GM12878 (cell line): ENCODE measurements around the gene GRIN2A. TPM values are rescaled to one million over a fixed set of nuclear protein-coding genes. Genes with fewer than 3 reads are reported as not detected.

ENCODE experiments used
- ATAC-seq: fragments of 200-7000 bp; cut with Tn5 transposase; 3 replicates; pipeline ENCODE4 v1.9.1; 2020; ENCODE audit warnings: mild to moderate bottlenecking, moderate library complexity
- BruUV-seq: library from RNA; stranded (reverse); fragments of 400-500 nt; replicated peaks from 2 replicates; lab custom pipeline; 2021; lab: Mats Ljungman, UMichigan
- CTCF ChIA-PET: fragments of 300-600 bp; sonication (Branson Sonifier 250); formaldehyde crosslinking; extraction: SDS; loops from one replicate; lab custom pipeline; 2021; ENCODE audit warnings: inconsistent platforms; lab: Yijun Ruan, JAX
- POLR2A ChIA-PET: fragments of 350-600 bp; formaldehyde crosslinking; extraction: SDS; loops from one replicate; lab custom pipeline; 2021; ENCODE audit warnings: inconsistent platforms; lab: Charles Lee
- RAD21 ChIA-PET: fragments of 300-600 bp; sonication (Branson Sonifier 250); formaldehyde crosslinking; loops from one replicate; lab custom pipeline; 2023; ENCODE audit warnings: antibody characterized with exemption; ENCODE audit not compliant: unreplicated experiment; lab: Charles Lee
- SMC1A ChIA-PET: fragments of 300-600 bp; sonication (Branson Sonifier 250); formaldehyde crosslinking; loops from one replicate; lab custom pipeline; 2023; ENCODE audit not compliant: unreplicated experiment, uncharacterized antibody; lab: Charles Lee
- DNase-seq: peaks from one replicate; pipeline ENCODE4 v3.0.0-alpha.2; 2011; ENCODE audit warnings: low read depth, low spot score
- FAIRE-seq: peaks from 3 replicates; lab custom pipeline; 2011; peaks lifted over from hg19 to GRCh38; lab: Jason Lieb, UNC
- H2AFZ ChIP-seq: 2 replicates; pipeline ENCODE4 v1.6.0; 2011; ENCODE audit warnings: low read depth, low read length, control low read depth; ENCODE audit not compliant: control insufficient read depth
- H3K27ac ChIP-seq: 2 replicates; pipeline ENCODE4 v1.5.1; 2011; ENCODE audit warnings: control low read depth; ENCODE audit not compliant: control insufficient read depth, insufficient read depth
- H3K27me3 ChIP-seq, 2 experiments: replicated peaks in 1 of 2; 2 replicates each; pipeline versions ENCODE4 v1.6.0 to v1.6.1; 2011; ENCODE audit warnings: low read length in 1 of 2; ENCODE audit not compliant: control insufficient read depth in 2 of 2, insufficient read depth in 2 of 2
- H3K36me3 ChIP-seq, 2 experiments: 2 replicates each; pipeline ENCODE4 v1.5.1; 2011; ENCODE audit warnings: low read length in 1 of 2; ENCODE audit not compliant: control insufficient read depth in 2 of 2, insufficient read depth in 2 of 2
- H3K4me1 ChIP-seq: 2 replicates; pipeline ENCODE4 v1.6.1; 2011; ENCODE audit warnings: mild to moderate bottlenecking, low read length, moderate library complexity, mixed read lengths; ENCODE audit not compliant: control insufficient read depth, insufficient read depth
- H3K4me2 ChIP-seq: 2 replicates; pipeline ENCODE4 v1.6.0; 2011; ENCODE audit warnings: control low read depth; ENCODE audit not compliant: control insufficient read depth, insufficient read depth
- H3K4me3 ChIP-seq: fragments of 200-600 bp; sonication (generic); 2 replicates; pipeline ENCODE4 v1.5.1; 2016
- H3K79me2 ChIP-seq: 2 replicates; pipeline ENCODE4 v1.6.0; 2011; ENCODE audit warnings: low read length; ENCODE audit not compliant: control insufficient read depth, insufficient read depth
- H3K9ac ChIP-seq: 2 replicates; pipeline ENCODE4 v1.8.0; 2011; ENCODE audit warnings: low read length, control low read depth, mixed read lengths; ENCODE audit not compliant: control insufficient read depth, insufficient read depth
- H3K9me3 ChIP-seq: replicated peaks from 3 replicates; pipeline ENCODE4 v1.5.1; 2011; ENCODE audit warnings: mild to moderate bottlenecking, low read length; ENCODE audit not compliant: control insufficient read depth, insufficient read depth
- H4K20me1 ChIP-seq: 2 replicates; pipeline ENCODE4 v1.6.0; 2011; ENCODE audit not compliant: control insufficient read depth, insufficient read depth
- CREM ChIP-seq: IDR thresholded peaks from 2 replicates; pipeline ENCODE4 v1.6.1; 2014; ENCODE audit warnings: antibody characterized with exemption, low read depth
- FOXK2 ChIP-seq: fragments of 450-650 bp; IDR thresholded peaks from 2 replicates; pipeline ENCODE4 v1.6.1; 2017; ENCODE audit warnings: mild to moderate bottlenecking, moderate library complexity
- GABPA ChIP-seq: IDR thresholded peaks from 2 replicates; pipeline ENCODE4 v1.6.1; 2014; ENCODE audit warnings: antibody characterized with exemption, low read depth, mild to moderate bottlenecking, inconsistent platforms
- IKZF2 ChIP-seq, 2 experiments: fragments of 450-650 bp; IDR thresholded peaks; 2 replicates each; pipeline ENCODE4 v1.6.1; 2017; ENCODE audit warnings: mild to moderate bottlenecking in 2 of 2, moderate library complexity in 2 of 2
- MEF2A ChIP-seq: IDR thresholded peaks from 2 replicates; pipeline ENCODE4 v1.6.1; 2011; ENCODE audit warnings: low read depth, mild to moderate bottlenecking, low read length, moderate library complexity; ENCODE audit not compliant: insufficient read depth
- NR2C2 ChIP-seq: IDR thresholded peaks from 2 replicates; pipeline ENCODE4 v1.6.1; 2011; ENCODE audit warnings: borderline replicate concordance, low read depth; ENCODE audit not compliant: control insufficient read depth, insufficient read length
- SMARCA5 ChIP-seq: fragments of 450-650 bp; IDR thresholded peaks from 2 replicates; pipeline ENCODE4 v1.6.1; 2017; ENCODE audit warnings: mild to moderate bottlenecking
- SREBF1 ChIP-seq: IDR thresholded peaks from 2 replicates; pipeline ENCODE4 v1.6.1; 2012; ENCODE audit warnings: mild to moderate bottlenecking, low read length
- USF1 ChIP-seq: IDR thresholded peaks from 2 replicates; pipeline ENCODE4 v1.6.1; 2011; ENCODE audit warnings: borderline replicate concordance, low read depth, mild to moderate bottlenecking, moderate library complexity, mixed read lengths, low read length; ENCODE audit not compliant: insufficient read depth; ENCODE audit errors: extremely low read length
- WRNIP1 ChIP-seq: IDR thresholded peaks from 2 replicates; pipeline ENCODE4 v1.6.1; 2011; ENCODE audit warnings: low read depth, low read length, improper control_type of control experiment, borderline replicate concordance
- ZBTB40 ChIP-seq: fragments of 450-650 bp; IDR thresholded peaks from 2 replicates; pipeline ENCODE4 v1.6.1; 2016; ENCODE audit warnings: mild to moderate bottlenecking, moderate library complexity, borderline replicate concordance
- WGBS: methylation state at CpG from one replicate; pipeline ENCODE4 v1.1.6; 2016; ENCODE audit warnings: low lambda C conversion rate; ENCODE audit not compliant: insufficient replicate concordance, insufficient coverage; ENCODE audit errors: missing lambda C conversion rate; 5-methylcytosine and 5-hydroxymethylcytosine counted together
- in situ Hi-C: fragments of 300-500 bp; cut with MboI; formaldehyde crosslinking; loops from 9 replicates; pipeline ENCODE4 v1.14.3; 2018; ENCODE audit warnings: mixed read lengths
- intact Hi-C: fragments of 100-400 bp; cut with micrococcal nuclease; formaldehyde crosslinking; loops from one replicate; pipeline ENCODE4 v1.14.2; 2022; ENCODE audit not compliant: unreplicated experiment
- polyA plus RNA-seq, 11 experiments: library from polyadenylated mRNA; depleted of rRNA in 4 of 11; unstranded in 6 of 11; stranded (reverse) in 5 of 11; fragments of >200 nt; fragmentation: Nextera tagmentation in 4 of 11; fragmentation: Illumina TruSeq in 1 of 11; extraction: Ambion mirVana in 4 of 11; extraction: Trizol in 1 of 11; gene quantifications; 1 replicate in 1 of 11; 2 replicates in 10 of 11; pipeline versions ENCODE4 v1.2.1 to v1.2.3, GENCODE V29; 2011 to 2016; ENCODE audit warnings: inconsistent platforms in 2 of 11, missing spikeins in 2 of 11, low read depth in 1 of 11
- total RNA-seq, 4 experiments: library from RNA; depleted of rRNA in 3 of 4; stranded (reverse); fragments of >200 nt in 3 of 4; fragmentation: Illumina TruSeq in 1 of 4; extraction: Trizol in 1 of 4; gene quantifications; 2 replicates each; pipeline versions ENCODE4 v1.2.1 to v1.2.3, GENCODE V29; 2013 to 2021

Gene GRIN2A
- total and polyA plus RNA-seq, 10 of the 15 experiments (the other 5 are each of a cell fraction or from before 2014, with no cell fraction given) = 2.4 to 13.3 (median 7.3) TPM

- TF ChIP-seq FOXK2 (no peak), WRNIP1 (no peak), NR2C2 (no peak), SMARCA5 (no peak)
Measured at GRCh38 chr16:10168258-10168657, 14.0 kb downstream of the GRIN2A start (continued).

- Histone ChIP-seq H2AFZ (no peak overlapping the region), H3K4me2 (no peak overlapping the region), H4K20me1 (no peaks in the 10 kb centered on the region), H3K4me3 (no peak overlapping the region), H3K79me2 (no peaks in the 10 kb centered on the region), H3K4me1 (no peaks in the 10 kb centered on the region), H3K9ac (no peak overlapping the region), H3K9me3 (no peaks in the 10 kb centered on the region), H3K27ac (no peak overlapping the region), H3K36me3 (no peaks in the 10 kb centered on the region), H3K27me3 (no peaks in the 10 kb centered on the region; a peak in 1 of 4 replicates)
- ATAC-seq (no peak), FAIRE-seq (no peak), DNase-seq (no peak)
- in situ Hi-C loops = no loop called here
- no peak for TF ChIP-seq SREBF1
- no peak for TF ChIP-seq SMARCA5
- 0% methylated on average over 1 of the region's 1 CpG for WGBS
- no TSS peak for BruUV-seq
- intact Hi-C loops = no loop called here
- ChIA-PET RAD21 (interaction anchor here (1.0 kb wide), 1 partner anchor 42 kb away, joined by 3 read pairs; no protein-coding TSS in a partner anchor), CTCF (no interaction called here), SMC1A (interaction anchor here (1.0 kb wide), 2 partner anchors 45 to 85 kb away, joined by 3 read pairs; no protein-coding TSS in a partner anchor), POLR2A (no interaction called here)
Measured at GRCh38 chr16:10165643-10166042, 16.6 kb downstream of the GRIN2A start.

- DNase-seq (no peak), FAIRE-seq (no peak), ATAC-seq (no peak)
- in situ Hi-C loops (no loop called here), intact Hi-C loops (no loop called here)
- no peaks in the 10 kb centered on the region for H4K20me1 ChIP-seq
- no peak overlapping the region for H3K27ac ChIP-seq
- CTCF ChIA-PET = interaction anchor here (1.3 kb wide), 1 partner anchor 352 kb away, joined by 3 read pairs; no protein-coding TSS in a partner anchor
- no peak overlapping the region for H3K9ac ChIP-seq
- H2AFZ ChIP-seq = no peak overlapping the region
- no peak overlapping the region for H3K4me2 ChIP-seq
- no peaks in the 10 kb centered on the region for H3K79me2 ChIP-seq
- H3K36me3 ChIP-seq = no peaks in the 10 kb centered on the region
- 20% methylated on average over 1 of the region's 1 CpG for WGBS
- H3K4me3 ChIP-seq = no peak overlapping the region
- no peaks in the 10 kb centered on the region for H3K9me3 ChIP-seq
- RAD21 ChIA-PET = no interaction called here
- POLR2A ChIA-PET = interaction anchor here (0.6 kb wide), 1 partner anchor 76 kb away, joined by 3 read pairs; no protein-coding TSS in a partner anchor
- SMC1A ChIA-PET = interaction anchor here (1.3 to 1.5 kb wide), 2 partner anchors 10 kb away, joined by 4 to 9 read pairs; no protein-coding TSS in a partner anchor
- no TSS peak for BruUV-seq
- H3K4me1 ChIP-seq = no peaks in the 10 kb centered on the region
- H3K27me3 ChIP-seq = no peaks in the 10 kb centered on the region; a peak in 1 of 4 replicates
- TF ChIP-seq CREM = no peak
- TF ChIP-seq GABPA = no peak
- TF ChIP-seq IKZF2 (IDR thresholded peaks at IDR 0.05) = no peak
- no peak for TF ChIP-seq ZBTB40
- no peak for TF ChIP-seq MEF2A
- no peak for TF ChIP-seq USF1
Measured at GRCh38 chr16:10162981-10163380, 19.2 kb downstream of the GRIN2A start.
